ENCODE data around the gene SLC22A7.

SLC22A7 gene, protein sequence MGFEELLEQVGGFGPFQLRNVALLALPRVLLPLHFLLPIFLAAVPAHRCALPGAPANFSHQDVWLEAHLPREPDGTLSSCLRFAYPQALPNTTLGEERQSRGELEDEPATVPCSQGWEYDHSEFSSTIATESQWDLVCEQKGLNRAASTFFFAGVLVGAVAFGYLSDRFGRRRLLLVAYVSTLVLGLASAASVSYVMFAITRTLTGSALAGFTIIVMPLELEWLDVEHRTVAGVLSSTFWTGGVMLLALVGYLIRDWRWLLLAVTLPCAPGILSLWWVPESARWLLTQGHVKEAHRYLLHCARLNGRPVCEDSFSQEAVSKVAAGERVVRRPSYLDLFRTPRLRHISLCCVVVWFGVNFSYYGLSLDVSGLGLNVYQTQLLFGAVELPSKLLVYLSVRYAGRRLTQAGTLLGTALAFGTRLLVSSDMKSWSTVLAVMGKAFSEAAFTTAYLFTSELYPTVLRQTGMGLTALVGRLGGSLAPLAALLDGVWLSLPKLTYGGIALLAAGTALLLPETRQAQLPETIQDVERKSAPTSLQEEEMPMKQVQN

GRCh38 chr6:43297644-43298564 lies at the start of gene SLC22A7:
SLC22A7 (plus strand) TSS chr6:43298260; CDS start chr6:43298359, 99 bp downstream.
- H3K4me3 ChIP-seq (ENCODE audit: low read depth, low read length): no peak within 1 kb of the TSS
- ChIA-PET CTCF (interaction anchor here (0.7 to 3.2 kb wide), 5 partner anchors 9 to 95 kb away, joined by 3 to 14 read pairs (median 4); no protein-coding TSS in a partner anchor), POLR2A (no interaction called here)
- TF ChIP-seq ZNF112 (tag by site-specific recombination; IDR thresholded peaks at IDR 0.05): no peak
- TF ChIP-seq ZNF747 (tag by site-specific recombination; IDR thresholded peaks at IDR 0.05): no peak
- TF ChIP-seq, protein P1, sequence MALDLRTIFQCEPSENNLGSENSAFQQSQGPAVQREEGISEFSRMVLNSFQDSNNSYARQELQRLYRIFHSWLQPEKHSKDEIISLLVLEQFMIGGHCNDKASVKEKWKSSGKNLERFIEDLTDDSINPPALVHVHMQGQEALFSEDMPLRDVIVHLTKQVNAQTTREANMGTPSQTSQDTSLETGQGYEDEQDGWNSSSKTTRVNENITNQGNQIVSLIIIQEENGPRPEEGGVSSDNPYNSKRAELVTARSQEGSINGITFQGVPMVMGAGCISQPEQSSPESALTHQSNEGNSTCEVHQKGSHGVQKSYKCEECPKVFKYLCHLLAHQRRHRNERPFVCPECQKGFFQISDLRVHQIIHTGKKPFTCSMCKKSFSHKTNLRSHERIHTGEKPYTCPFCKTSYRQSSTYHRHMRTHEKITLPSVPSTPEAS (tag by site-specific recombination; IDR thresholded peaks at IDR 0.05): no peak
- no peak for TF ChIP-seq GLI2 (tag by site-specific recombination; IDR thresholded peaks at IDR 0.05; ENCODE audit: borderline replicate concordance, low read depth)
- TF ChIP-seq ZBTB17 (tag by site-specific recombination; IDR thresholded peaks at IDR 0.05): no peak
- TF ChIP-seq ZBTB20 (tag by site-specific recombination; IDR thresholded peaks at IDR 0.05): no peak
- no peaks in the 10 kb centered on the region for H3K36me3 ChIP-seq (ENCODE audit: control insufficient read depth in 2 of 2, insufficient read depth in 1 of 2, low read length in 2 of 2)
- H3K4me1 ChIP-seq (ENCODE audit: control insufficient read depth, insufficient read depth, low read length): no peaks in the 10 kb centered on the region
- no peaks in the 10 kb centered on the region for H3K9me3 ChIP-seq (ENCODE audit: control insufficient read depth, insufficient read depth, low read depth, low read length)
- no peak within 1 kb of the TSS for H3K27ac ChIP-seq (ENCODE audit: extremely low read depth, low read depth, low read length)

DNA sequence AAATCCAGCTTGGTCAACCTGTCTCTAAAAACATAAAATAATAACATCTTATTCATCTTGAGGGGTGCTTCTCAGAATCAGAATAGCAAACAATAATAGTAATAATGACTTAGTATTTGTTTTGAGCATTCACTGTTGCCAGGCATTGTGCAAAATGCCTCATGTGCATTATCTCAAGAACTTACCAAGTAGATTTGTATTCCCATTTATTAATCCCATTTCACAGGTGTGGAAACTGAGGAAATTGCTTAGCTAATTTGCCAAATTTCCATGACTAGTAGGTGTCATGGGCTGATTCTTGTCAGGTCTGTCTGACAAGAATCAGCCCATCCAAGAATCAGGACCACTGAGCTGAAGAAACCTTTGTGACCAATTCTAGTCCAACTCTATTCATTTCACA lies 49.3 kb upstream of the SLC22A7 start:
- Histone ChIP-seq H3K4me1 (ENCODE audit: control insufficient read depth, insufficient read depth, low read length) (peaks cover 15% of the 10 kb centered on the region), H3K27ac (ENCODE audit: extremely low read depth, low read depth, low read length) (no peak overlapping the region), H3K9me3 (ENCODE audit: control insufficient read depth, insufficient read depth, low read depth, low read length) (no peaks in the 10 kb centered on the region), H3K36me3 (ENCODE audit: control insufficient read depth in 2 of 2, insufficient read depth in 1 of 2, low read length in 2 of 2) (no peaks in the 10 kb centered on the region), H3K4me3 (ENCODE audit: low read depth, low read length) (no peak overlapping the region)
- no peak for TF ChIP-seq ZNF112 (tag by site-specific recombination; IDR thresholded peaks at IDR 0.05)
- no peak for TF ChIP-seq ZNF174 (tag by site-specific recombination; IDR thresholded peaks at IDR 0.05)
- TF ChIP-seq ZNF169 (tag by site-specific recombination; IDR thresholded peaks at IDR 0.05): no peak
- no peak for TF ChIP-seq ZNF488 (tag by site-specific recombination; IDR thresholded peaks at IDR 0.05)
- no peak for TF ChIP-seq ZNF610 (tag by site-specific recombination; IDR thresholded peaks at IDR 0.05; ENCODE audit: borderline replicate concordance)
- TF ChIP-seq ATF2 (tag by site-specific recombination; IDR thresholded peaks at IDR 0.05; ENCODE audit: low read depth): no peak
- POLR2A ChIA-PET: no interaction called here
- CTCF ChIA-PET: interaction anchor here (1.4 to 1.9 kb wide), 2 partner anchors 19 to 20 kb away, joined by 3 to 8 read pairs; partner anchors contain the start of gene DNPH1

DNA sequence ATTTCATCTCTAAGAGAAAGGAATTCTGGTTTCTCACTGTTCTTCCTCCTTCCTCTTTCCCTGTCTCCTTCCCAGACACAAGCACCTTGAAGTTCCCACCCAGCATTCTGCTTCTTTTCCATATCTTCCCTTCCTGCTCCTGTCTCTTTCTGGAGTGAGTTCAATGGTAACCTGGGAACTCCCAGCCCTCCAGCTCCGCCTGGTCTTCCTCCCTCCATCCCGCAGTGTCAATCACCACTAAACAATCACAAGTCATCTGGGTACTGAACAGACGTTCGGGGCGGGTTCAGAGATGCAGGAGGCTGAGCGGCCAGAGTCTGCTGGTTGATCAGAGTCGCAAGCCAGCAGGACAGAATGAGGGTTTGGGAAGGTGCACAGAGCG lies 47.1 kb upstream of the SLC22A7 start:
- H3K36me3 ChIP-seq (ENCODE audit: control insufficient read depth in 2 of 2, insufficient read depth in 1 of 2, low read length in 2 of 2): no peaks in the 10 kb centered on the region
- H3K4me1 ChIP-seq (ENCODE audit: control insufficient read depth, insufficient read depth, low read length): peaks cover 15% of the 10 kb centered on the region
- CTCF ChIA-PET: interaction anchor here (0.8 to 2.9 kb wide), 4 partner anchors 11 to 29 kb away, joined by 3 to 9 read pairs (median 4); partner anchors contain the start of gene DNPH1
- peak overlapping the region; percentile 7; the same call in 1 of the 2 replicates for H3K27ac ChIP-seq (ENCODE audit: extremely low read depth, low read depth, low read length)
- H3K9me3 ChIP-seq (ENCODE audit: control insufficient read depth, insufficient read depth, low read depth, low read length): no peaks in the 10 kb centered on the region
- H3K4me3 ChIP-seq (ENCODE audit: low read depth, low read length): no peak overlapping the region
- POLR2A ChIA-PET: interaction anchor here (0.6 kb wide), 2 partner anchors 74 to 173 kb away, joined by 3 read pairs; no protein-coding TSS in a partner anchor
- TF ChIP-seq ZSCAN23 (tag by site-specific recombination; IDR thresholded peaks at IDR 0.05): no peak
- TF ChIP-seq MEIS1 (CRISPR knock-in tag; IDR thresholded peaks at IDR 0.05; ENCODE audit: borderline replicate concordance): peak; percentile 93
- TF ChIP-seq ZNF76 (tag by site-specific recombination; IDR thresholded peaks at IDR 0.05; ENCODE audit: borderline replicate concordance, low read depth): peak; percentile 96
- no peak for TF ChIP-seq ZNF341 (tag by site-specific recombination; IDR thresholded peaks at IDR 0.05; ENCODE audit: low read depth)
- TF ChIP-seq ZNF529 (tag by site-specific recombination; IDR thresholded peaks at IDR 0.05; ENCODE audit: insufficient replicate concordance): no peak
- no peak for TF ChIP-seq OVOL3 (tag by site-specific recombination; IDR thresholded peaks at IDR 0.05)
- TF ChIP-seq ZNF571 (tag by site-specific recombination; IDR thresholded peaks at IDR 0.05): no peak
- peak; percentile 90 for TF ChIP-seq ZNF600 (tag by site-specific recombination; IDR thresholded peaks at IDR 0.05)
- TF ChIP-seq ZNF239 (tag by site-specific recombination; IDR thresholded peaks at IDR 0.05): no peak
- TF ChIP-seq ZNF366 (tag by site-specific recombination; conservative IDR thresholded peaks at IDR 0.05): peak; percentile 77
- no peak for TF ChIP-seq ZNF624 (tag by site-specific recombination; IDR thresholded peaks at IDR 0.05)
- no peak for TF ChIP-seq ZNF112 (tag by site-specific recombination; IDR thresholded peaks at IDR 0.05)
- peak; percentile 71 for TF ChIP-seq SP2 (tag by site-specific recombination; IDR thresholded peaks at IDR 0.05)
- TF ChIP-seq SCRT2 (tag by site-specific recombination; IDR thresholded peaks at IDR 0.05): no peak
- 0 out of 2 replicates have a peak, but pooled peaks have one; percentile 37 for TF ChIP-seq PRDM1 (tag by site-specific recombination; IDR thresholded peaks at IDR 0.05)
- peak; percentile 48; the same call in 1 of the 2 replicates for TF ChIP-seq SP3 (tag by site-specific recombination; IDR thresholded peaks at IDR 0.05)

Data from HEK293 (cell line).